HCT116 (cell line): ENCODE measurements around the gene CTDSP1. TPM values are rescaled to one million over a fixed set of nuclear protein-coding genes. Genes with fewer than 3 reads are reported as not detected.

Experiments used
- ATAC-seq: fragments of 200-7000 bp; cut with Tn5 transposase; 2 replicates; pipeline ENCODE4 v1.9.1; 2020; ENCODE audit warnings: mild to moderate bottlenecking, moderate library complexity
- BruUV-seq: library from RNA; stranded (reverse); fragments of 400-500 nt; replicated peaks from 2 replicates; lab custom pipeline; 2021; lab: Mats Ljungman, UMichigan
- CTCF ChIA-PET: fragments of 300-600 bp; sonication (Branson Sonifier 250); formaldehyde crosslinking; loops from one replicate; lab custom pipeline; 2021; ENCODE audit warnings: antibody characterized with exemption; lab: Charles Lee
- POLR2A ChIA-PET: fragments of 300-600, 350-600 bp; sonication (Branson Sonifier 250); formaldehyde crosslinking; loops from one replicate; lab custom pipeline; 2021; ENCODE audit warnings: antibody characterized with exemption; lab: Charles Lee
- RAD21 ChIA-PET, 2 experiments: fragments of 300-600 bp; sonication (Branson Sonifier 250); formaldehyde crosslinking; loops; one replicate each; lab custom pipeline; 2023; ENCODE audit warnings: low total read pairs in 2 of 2; ENCODE audit not compliant: uncharacterized antibody in 2 of 2, unreplicated experiment in 2 of 2, low non-redundant PET in 1 of 2; lab: Charles Lee
- DNase-seq: peaks from one replicate; pipeline ENCODE4 v3.0.0-alpha.2; 2010; ENCODE audit warnings: low read depth, low spot score
- H2AFZ ChIP-seq: fragments of 200-600 bp; shearing (Covaris generic), sonication (generic); 2 replicates; pipeline ENCODE4 v1.6.1; 2017; ENCODE audit warnings: low read depth, mixed run types, mixed read lengths, antibody characterized with exemption, low read length; ENCODE audit not compliant: poor library complexity, severe bottlenecking
- H3K27ac ChIP-seq: 2 replicates; pipeline ENCODE4 v1.5.1; 2012; ENCODE audit warnings: low read depth, low read length
- H3K27me3 ChIP-seq: fragments of 200-600 bp; sonication (generic); 2 replicates; pipeline ENCODE4 v1.6.1; 2016; ENCODE audit warnings: mixed run types, low read length, mixed read lengths; ENCODE audit not compliant: insufficient read depth
- H3K36me3 ChIP-seq, 2 experiments: fragments of 200-500 bp in 1 of 2; fragments of 200-600 bp in 1 of 2; sonication (Bioruptor generic) in 1 of 2; sonication (generic) in 1 of 2; 2 replicates each; pipeline versions ENCODE4 v1.5.1 to v1.6.1; 2014 to 2016; ENCODE audit warnings: low read length in 2 of 2, inconsistent platforms in 1 of 2, mixed read lengths in 1 of 2, mixed run types in 1 of 2; ENCODE audit not compliant: insufficient read depth in 2 of 2, control insufficient read depth in 1 of 2
- H3K4me1 ChIP-seq, 2 experiments: fragments of 200-600 bp in 1 of 2; sonication (generic) in 1 of 2; 2 replicates each; pipeline versions ENCODE4 v1.5.1 to v1.6.1; 2012 to 2017; ENCODE audit warnings: low read length in 2 of 2, inconsistent platforms in 1 of 2, mild to moderate bottlenecking in 1 of 2, mixed read lengths in 1 of 2, mixed run types in 1 of 2, moderate library complexity in 1 of 2; ENCODE audit not compliant: insufficient read depth in 2 of 2, control insufficient read depth in 1 of 2
- H3K4me2 ChIP-seq: fragments of 200-600 bp; sonication (generic); 2 replicates; pipeline ENCODE4 v1.6.1; 2017; ENCODE audit warnings: mixed run types, low read length, mixed read lengths
- H3K4me3 ChIP-seq, 2 experiments: fragments of 200-600 bp in 1 of 2; sonication (generic) in 1 of 2; replicated peaks in 1 of 2; 2 replicates each; pipeline ENCODE4 v1.5.1; 2011 to 2016; ENCODE audit warnings: low read length in 2 of 2, control low read depth in 1 of 2, low read depth in 1 of 2, mild to moderate bottlenecking in 1 of 2, mixed read lengths in 1 of 2, mixed run types in 1 of 2
- H3K79me2 ChIP-seq: fragments of 200-600 bp; sonication (generic); 2 replicates; pipeline ENCODE4 v1.6.1; 2017; ENCODE audit warnings: mild to moderate bottlenecking, mixed run types, low read length, moderate library complexity, mixed read lengths; ENCODE audit not compliant: insufficient read depth
- H3K9ac ChIP-seq: fragments of 200-600 bp; sonication (generic); 2 replicates; pipeline ENCODE4 v1.6.1; 2016; ENCODE audit warnings: low read length, mixed read lengths
- H3K9me2 ChIP-seq: fragments of 200-600 bp; sonication (generic), shearing (Covaris generic); 2 replicates; pipeline ENCODE4 v1.6.1; 2017; ENCODE audit warnings: mixed run types, mild to moderate bottlenecking, moderate library complexity; ENCODE audit not compliant: insufficient read depth
- H3K9me3 ChIP-seq, 2 experiments: fragments of 200-500 bp in 1 of 2; fragments of 200-600 bp in 1 of 2; sonication (Bioruptor generic) in 1 of 2; sonication (generic) in 1 of 2; 2 replicates each; pipeline ENCODE4 v1.6.1; 2014 to 2017; ENCODE audit warnings: low read length in 2 of 2, mixed read lengths in 2 of 2, inconsistent platforms in 1 of 2, low read depth in 1 of 2, mild to moderate bottlenecking in 1 of 2, mixed run types in 1 of 2, moderate library complexity in 1 of 2; ENCODE audit not compliant: control insufficient read depth in 1 of 2, insufficient read depth in 1 of 2
- H4K20me1 ChIP-seq: fragments of 200-600 bp; sonication (generic), shearing (Covaris generic); 2 replicates; pipeline ENCODE4 v1.6.1; 2017; ENCODE audit warnings: mixed run types, mild to moderate bottlenecking, moderate library complexity; ENCODE audit not compliant: insufficient read depth
- CBX3 ChIP-seq: IDR thresholded peaks from 2 replicates; pipeline ENCODE4 v1.6.1; 2012; ENCODE audit warnings: low read depth
- CEBPB ChIP-seq: IDR thresholded peaks from 2 replicates; pipeline ENCODE4 v1.6.1; 2012; ENCODE audit warnings: low read depth
- EGR1 ChIP-seq: IDR thresholded peaks from 2 replicates; pipeline ENCODE4 v1.6.1; 2012; ENCODE audit warnings: low read depth
- FOSL1 ChIP-seq: IDR thresholded peaks from 2 replicates; pipeline ENCODE4 v1.6.1; 2012; ENCODE audit warnings: low read depth
- SIN3A ChIP-seq: IDR thresholded peaks from 2 replicates; pipeline ENCODE4 v1.6.1; 2012; ENCODE audit warnings: low read depth
- SRF ChIP-seq: IDR thresholded peaks from 2 replicates; pipeline ENCODE4 v1.6.1; 2012; ENCODE audit warnings: low read depth
- ZFX ChIP-seq: fragments of 450-650 bp; IDR thresholded peaks from 2 replicates; pipeline ENCODE4 v1.6.1; 2017
- ZNF274 ChIP-seq: fragments of 200-500 bp; sonication (Bioruptor generic); IDR thresholded peaks from 2 replicates; pipeline ENCODE4 v1.6.1; 2014; ENCODE audit warnings: mild to moderate bottlenecking, low read depth, low read length, inconsistent platforms
- intact Hi-C: fragments of 100-400 bp; cut with micrococcal nuclease; formaldehyde crosslinking; loops from 2 replicates; pipeline ENCODE4 v1.10.0; 2022
- total RNA-seq: library from RNA; stranded (reverse); gene quantifications from one replicate; pipeline ENCODE4 v1.2.1, GENCODE V29; 2021; ENCODE audit not compliant: unreplicated experiment
- TF ChIP-seq, protein P1 (sequence below): IDR thresholded peaks from 2 replicates; pipeline ENCODE4 v1.6.1; 2012
- TF ChIP-seq, protein P2 (sequence below), 3 experiments: fragments of 200-600 bp in 1 of 3; sonication (generic) in 1 of 3; IDR thresholded peaks in 2 of 3; conservative IDR thresholded peaks in 1 of 3; 2 replicates each; pipeline ENCODE4 v1.5.1; 2012 to 2017; ENCODE audit warnings: low read depth in 2 of 3, low read length in 2 of 3, antibody characterized with exemption in 1 of 3, borderline replicate concordance in 1 of 3, control low read depth in 1 of 3, mild to moderate bottlenecking in 1 of 3, mixed read lengths in 1 of 3, mixed run types in 1 of 3, moderate library complexity in 1 of 3; ENCODE audit not compliant: insufficient read depth in 1 of 3
- TF ChIP-seq, protein P3 (sequence below): IDR thresholded peaks from 2 replicates; pipeline ENCODE4 v1.6.1; 2012; ENCODE audit warnings: low read depth

Gene CTDSP1
- total RNA-seq, 1 experiment from 2014 or later, result 90.7 TPM

DNA sequence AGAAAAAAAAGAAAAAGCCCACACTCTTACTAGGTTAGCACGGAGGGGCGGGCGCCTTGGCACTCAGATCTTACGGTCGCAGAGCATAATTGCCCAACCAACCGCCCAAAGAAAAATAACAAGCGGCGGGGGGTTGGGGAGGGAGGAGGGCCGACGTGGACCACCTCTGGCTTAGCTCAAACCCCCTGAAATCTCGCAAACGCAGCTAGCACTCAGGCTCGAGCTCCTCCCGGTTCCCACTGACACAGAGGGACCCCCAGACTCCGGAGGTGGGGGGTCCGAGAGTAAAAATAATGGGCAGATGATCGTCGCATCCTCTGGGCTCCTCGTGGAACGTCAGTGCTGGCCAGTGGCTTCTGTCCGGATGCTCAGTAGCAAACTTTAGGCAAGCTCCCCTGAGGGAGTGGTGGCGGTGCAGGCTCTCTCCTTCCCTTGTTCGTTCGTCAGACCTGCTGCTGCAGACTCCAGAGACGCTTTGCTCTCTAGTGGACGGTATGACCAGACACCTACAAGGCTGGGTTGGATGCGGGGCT lies 31.0 kb upstream of the CTDSP1 start:
- H3K4me1 ChIP-seq, result peaks cover 0 to 15% of the 10 kb centered on the region in 2 experiments; a peak in 2 of 4 replicates
- intact Hi-C loops, result no loop called here
- no peaks in the 10 kb centered on the region for H4K20me1 ChIP-seq
- 0 out of 4 replicates have a peak, but pooled peaks cover 0 to 8% of the 10 kb centered on the region in 2 experiments for H3K9me3 ChIP-seq
- ATAC-seq (no peak), DNase-seq (no peak)
- BruUV-seq, result no TSS peak
- peak overlapping the region; percentile 91; the same call in 1 of the 2 replicates for H3K4me2 ChIP-seq
- H2AFZ ChIP-seq, result no peak overlapping the region
- H3K9ac ChIP-seq, result no peak overlapping the region
- no peak overlapping the region for H3K27ac ChIP-seq
- ChIA-PET POLR2A (no interaction called here), CTCF (no interaction called here), RAD21 (no interaction called here)
- no peaks in the 10 kb centered on the region for H3K27me3 ChIP-seq
- H3K9me2 ChIP-seq, result no peaks in the 10 kb centered on the region
- H3K36me3 ChIP-seq, result no peaks in the 10 kb centered on the region
- no peak overlapping the region for H3K4me3 ChIP-seq
- no peak for TF ChIP-seq CEBPB
- TF ChIP-seq ZNF274, result no peak
- TF ChIP-seq SRF, result no peak
- TF ChIP-seq, protein P1, sequence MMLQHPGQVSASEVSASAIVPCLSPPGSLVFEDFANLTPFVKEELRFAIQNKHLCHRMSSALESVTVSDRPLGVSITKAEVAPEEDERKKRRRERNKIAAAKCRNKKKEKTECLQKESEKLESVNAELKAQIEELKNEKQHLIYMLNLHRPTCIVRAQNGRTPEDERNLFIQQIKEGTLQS, result no peak
- no peak for TF ChIP-seq SIN3A
- no peak for TF ChIP-seq CBX3
- TF ChIP-seq, protein P2, sequence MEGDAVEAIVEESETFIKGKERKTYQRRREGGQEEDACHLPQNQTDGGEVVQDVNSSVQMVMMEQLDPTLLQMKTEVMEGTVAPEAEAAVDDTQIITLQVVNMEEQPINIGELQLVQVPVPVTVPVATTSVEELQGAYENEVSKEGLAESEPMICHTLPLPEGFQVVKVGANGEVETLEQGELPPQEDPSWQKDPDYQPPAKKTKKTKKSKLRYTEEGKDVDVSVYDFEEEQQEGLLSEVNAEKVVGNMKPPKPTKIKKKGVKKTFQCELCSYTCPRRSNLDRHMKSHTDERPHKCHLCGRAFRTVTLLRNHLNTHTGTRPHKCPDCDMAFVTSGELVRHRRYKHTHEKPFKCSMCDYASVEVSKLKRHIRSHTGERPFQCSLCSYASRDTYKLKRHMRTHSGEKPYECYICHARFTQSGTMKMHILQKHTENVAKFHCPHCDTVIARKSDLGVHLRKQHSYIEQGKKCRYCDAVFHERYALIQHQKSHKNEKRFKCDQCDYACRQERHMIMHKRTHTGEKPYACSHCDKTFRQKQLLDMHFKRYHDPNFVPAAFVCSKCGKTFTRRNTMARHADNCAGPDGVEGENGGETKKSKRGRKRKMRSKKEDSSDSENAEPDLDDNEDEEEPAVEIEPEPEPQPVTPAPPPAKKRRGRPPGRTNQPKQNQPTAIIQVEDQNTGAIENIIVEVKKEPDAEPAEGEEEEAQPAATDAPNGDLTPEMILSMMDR (IDR thresholded peaks at IDR 0.05 in 2 of 3, conservative IDR thresholded peaks at IDR 0.05 in 1 of 3; ENCODE audit: borderline replicate concordance in 1 of 3, insufficient read depth in 1 of 3, low read depth in 2 of 3, low read length in 2 of 3), result no peak
- TF ChIP-seq, protein P3, sequence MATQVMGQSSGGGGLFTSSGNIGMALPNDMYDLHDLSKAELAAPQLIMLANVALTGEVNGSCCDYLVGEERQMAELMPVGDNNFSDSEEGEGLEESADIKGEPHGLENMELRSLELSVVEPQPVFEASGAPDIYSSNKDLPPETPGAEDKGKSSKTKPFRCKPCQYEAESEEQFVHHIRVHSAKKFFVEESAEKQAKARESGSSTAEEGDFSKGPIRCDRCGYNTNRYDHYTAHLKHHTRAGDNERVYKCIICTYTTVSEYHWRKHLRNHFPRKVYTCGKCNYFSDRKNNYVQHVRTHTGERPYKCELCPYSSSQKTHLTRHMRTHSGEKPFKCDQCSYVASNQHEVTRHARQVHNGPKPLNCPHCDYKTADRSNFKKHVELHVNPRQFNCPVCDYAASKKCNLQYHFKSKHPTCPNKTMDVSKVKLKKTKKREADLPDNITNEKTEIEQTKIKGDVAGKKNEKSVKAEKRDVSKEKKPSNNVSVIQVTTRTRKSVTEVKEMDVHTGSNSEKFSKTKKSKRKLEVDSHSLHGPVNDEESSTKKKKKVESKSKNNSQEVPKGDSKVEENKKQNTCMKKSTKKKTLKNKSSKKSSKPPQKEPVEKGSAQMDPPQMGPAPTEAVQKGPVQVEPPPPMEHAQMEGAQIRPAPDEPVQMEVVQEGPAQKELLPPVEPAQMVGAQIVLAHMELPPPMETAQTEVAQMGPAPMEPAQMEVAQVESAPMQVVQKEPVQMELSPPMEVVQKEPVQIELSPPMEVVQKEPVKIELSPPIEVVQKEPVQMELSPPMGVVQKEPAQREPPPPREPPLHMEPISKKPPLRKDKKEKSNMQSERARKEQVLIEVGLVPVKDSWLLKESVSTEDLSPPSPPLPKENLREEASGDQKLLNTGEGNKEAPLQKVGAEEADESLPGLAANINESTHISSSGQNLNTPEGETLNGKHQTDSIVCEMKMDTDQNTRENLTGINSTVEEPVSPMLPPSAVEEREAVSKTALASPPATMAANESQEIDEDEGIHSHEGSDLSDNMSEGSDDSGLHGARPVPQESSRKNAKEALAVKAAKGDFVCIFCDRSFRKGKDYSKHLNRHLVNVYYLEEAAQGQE, result no peak
- no peak for TF ChIP-seq ZFX
- no peak for TF ChIP-seq FOSL1
- no peak for TF ChIP-seq EGR1
- TF ChIP-seq, all 23 proteins: peak for 0
- H3K79me2 ChIP-seq, result no peaks in the 10 kb centered on the region
